BLaER1 treated with 17β-estradiol and CSF1 and Interleukin-3, amounts not matched to agents 10 nM and 100 nM (cell line): ENCODE data around the gene LDLRAD3.

Experiments used
- H3K27ac ChIP-seq, 11 experiments: shearing (Covaris generic); formaldehyde crosslinking; 2 replicates each; pipeline ENCODE4 v1.8.1; 2022
- H3K27me3 ChIP-seq, 11 experiments: shearing (Covaris generic); formaldehyde crosslinking; 2 replicates each; pipeline ENCODE4 v1.8.1; 2022
- H3K36me3 ChIP-seq, 11 experiments: shearing (Covaris generic); formaldehyde crosslinking; 2 replicates each; pipeline ENCODE4 v1.8.1; 2022
- H3K4me1 ChIP-seq, 10 experiments: shearing (Covaris generic); formaldehyde crosslinking; 2 replicates each; pipeline ENCODE4 v1.8.1; 2022
- H3K4me2 ChIP-seq, 11 experiments: shearing (Covaris generic); formaldehyde crosslinking; 2 replicates each; pipeline ENCODE4 v1.8.1; 2022
- H3K4me3 ChIP-seq, 10 experiments: shearing (Covaris generic); formaldehyde crosslinking; 2 replicates each; pipeline ENCODE4 v1.8.1; 2022
- H3K9ac ChIP-seq, 11 experiments: shearing (Covaris generic); formaldehyde crosslinking; 2 replicates each; pipeline ENCODE4 v1.8.1; 2022
- H3K9me3 ChIP-seq, 11 experiments: shearing (Covaris generic); formaldehyde crosslinking; replicated peaks in 1 of 11; 2 replicates each; pipeline ENCODE4 v1.8.1; 2022
- H4K20me1 ChIP-seq, 11 experiments: shearing (Covaris generic); formaldehyde crosslinking; 2 replicates each; pipeline ENCODE4 v1.8.1; 2022
- Cebpa-rat ChIP-seq, 11 experiments: shearing (Covaris generic); IDR thresholded peaks; 2 replicates each; pipeline ENCODE4 v1.8.1; 2022

The LDLRAD3 gene

GRCh38 chr11:35968386-35969088, 24.7 kb downstream of the LDLRAD3 start:
- Histone ChIP-seq H3K9me3 (peaks cover 14 to 71% (median 63%) of the 10 kb centered on the region in 11 experiments), H4K20me1 (peaks cover 0 to 20% (median 0%) of the 10 kb centered on the region in 11 experiments; a peak in 3 of 22 replicates), H3K36me3 (peaks cover 1 to 49% (median 27%) of the 10 kb centered on the region in 11 experiments; a peak in 19 of 22 replicates), H3K4me1 (peaks cover 57 to 91% (median 70%) of the 10 kb centered on the region in 10 experiments), H3K4me2 (peak overlapping the region; percentile 38 to 87 (median 76)), H3K27me3 (no peaks in the 10 kb centered on the region), H3K4me3 (peak overlapping the region in 3 of 10 experiments; percentile 14 to 23 (median 22); a peak in 4 of 20 replicates), H3K9ac (peak overlapping the region in 5 of 11 experiments; percentile 10 to 59 (median 43); a peak in 10 of 22 replicates), H3K27ac (peak overlapping the region in 9 of 11 experiments; percentile 10 to 67 (median 46); a peak in 15 of 22 replicates)
- peak in 1 of 11 experiments; percentile 32; a peak in 1 of 22 replicates for TF ChIP-seq Cebpa-rat (IDR thresholded peaks at IDR 0.05)

GRCh38 chr11:35969089-35970042, 25.5 kb downstream of the LDLRAD3 start:
- peaks cover 9 to 71% (median 63%) of the 10 kb centered on the region in 11 experiments for H3K9me3 ChIP-seq
- peak overlapping the region in 10 of 11 experiments; percentile 5 to 67 (median 44); a peak in 15 of 22 replicates for H3K27ac ChIP-seq
- H4K20me1 ChIP-seq = peaks cover 0 to 20% (median 0%) of the 10 kb centered on the region in 11 experiments; a peak in 3 of 22 replicates
- peak overlapping the region in 5 of 11 experiments; percentile 10 to 59 (median 43); a peak in 10 of 22 replicates for H3K9ac ChIP-seq
- no peak for TF ChIP-seq Cebpa-rat (IDR thresholded peaks at IDR 0.05)
- H3K4me1 ChIP-seq = peaks cover 57 to 91% (median 65%) of the 10 kb centered on the region in 10 experiments
- peak overlapping the region; percentile 38 to 87 (median 76) for H3K4me2 ChIP-seq
- peaks cover 0 to 46% (median 21%) of the 10 kb centered on the region in 11 experiments; a peak in 20 of 22 replicates for H3K36me3 ChIP-seq
- H3K27me3 ChIP-seq = no peaks in the 10 kb centered on the region
- peak overlapping the region in 3 of 10 experiments; percentile 13 to 23 (median 22); a peak in 3 of 20 replicates for H3K4me3 ChIP-seq

GRCh38 chr11:35970445-35970844, 26.6 kb downstream of the LDLRAD3 start:
- no peak for TF ChIP-seq Cebpa-rat (IDR thresholded peaks at IDR 0.05)
- Histone ChIP-seq H3K27me3 (no peaks in the 10 kb centered on the region), H3K9me3 (peaks cover 14 to 78% (median 69%) of the 10 kb centered on the region in 11 experiments), H3K4me3 (no peak overlapping the region), H3K36me3 (peaks cover 6 to 56% (median 31%) of the 10 kb centered on the region in 11 experiments; a peak in 20 of 22 replicates), H3K4me1 (peaks cover 46 to 89% (median 54%) of the 10 kb centered on the region in 10 experiments), H4K20me1 (peaks cover 0 to 20% (median 0%) of the 10 kb centered on the region in 11 experiments; a peak in 4 of 22 replicates), H3K27ac (peak overlapping the region in 1 of 11 experiments; percentile 60; a peak in 1 of 22 replicates), H3K4me2 (peak overlapping the region in 7 of 11 experiments; percentile 57 to 87 (median 76); a peak in 11 of 22 replicates), H3K9ac (no peak overlapping the region; a peak in 1 of 22 replicates)

GRCh38 chr11:35971841-35972422, 28.1 kb downstream of the LDLRAD3 start:
- Histone ChIP-seq H3K9ac (no peak overlapping the region), H3K4me1 (peaks cover 36 to 78% (median 41%) of the 10 kb centered on the region in 10 experiments), H3K9me3 (peaks cover 16 to 83% (median 70%) of the 10 kb centered on the region in 11 experiments), H3K36me3 (peaks cover 9 to 71% (median 32%) of the 10 kb centered on the region in 11 experiments), H3K4me3 (no peak overlapping the region), H3K4me2 (peak overlapping the region in 3 of 11 experiments; percentile 1 to 12 (median 11); a peak in 1 of 22 replicates), H3K27me3 (no peaks in the 10 kb centered on the region), H3K27ac (no peak overlapping the region), H4K20me1 (peaks cover 0 to 20% (median 0%) of the 10 kb centered on the region in 11 experiments; a peak in 5 of 22 replicates)
- no peak for TF ChIP-seq Cebpa-rat (IDR thresholded peaks at IDR 0.05)

GRCh38 chr11:35974882-35975589, 31.2 kb downstream of the LDLRAD3 start:
- Histone ChIP-seq H3K27me3 (no peaks in the 10 kb centered on the region), H3K4me3 (no peak overlapping the region), H3K9ac (no peak overlapping the region), H3K27ac (no peak overlapping the region), H3K4me1 (peaks cover 5 to 77% (median 20%) of the 10 kb centered on the region in 10 experiments), H4K20me1 (peaks cover 0 to 33% (median 0%) of the 10 kb centered on the region in 11 experiments; a peak in 5 of 22 replicates), H3K36me3 (peaks cover 13 to 66% (median 32%) of the 10 kb centered on the region in 11 experiments), H3K4me2 (peak overlapping the region in 2 of 11 experiments; percentile 45 to 59; a peak in 5 of 22 replicates), H3K9me3 (peaks cover 18 to 75% (median 63%) of the 10 kb centered on the region in 11 experiments)
- TF ChIP-seq Cebpa-rat (IDR thresholded peaks at IDR 0.05) = no peak

- Histone ChIP-seq H3K27ac (no peak overlapping the region), H3K36me3 (peaks cover 13 to 57% (median 30%) of the 10 kb centered on the region in 11 experiments), H3K4me2 (peak overlapping the region in 3 of 11 experiments; percentile 6 to 24 (median 10); a peak in 2 of 22 replicates), H3K9ac (no peak overlapping the region), H4K20me1 (peaks cover 0 to 40% (median 0%) of the 10 kb centered on the region in 11 experiments; a peak in 3 of 22 replicates), H3K4me1 (peaks cover 12 to 87% (median 23%) of the 10 kb centered on the region in 10 experiments), H3K9me3 (peaks cover 18 to 62% (median 52%) of the 10 kb centered on the region in 11 experiments), H3K27me3 (no peaks in the 10 kb centered on the region), H3K4me3 (no peak overlapping the region)
- no peak for TF ChIP-seq Cebpa-rat (IDR thresholded peaks at IDR 0.05)
Observed at GRCh38 chr11:35976434-35976833, 32.6 kb downstream of the LDLRAD3 start.

- peaks cover 13 to 57% (median 38%) of the 10 kb centered on the region in 11 experiments for H3K36me3 ChIP-seq
- no peak for TF ChIP-seq Cebpa-rat (IDR thresholded peaks at IDR 0.05)
Observed at GRCh38 chr11:35978183-35978582, 34.3 kb downstream of the LDLRAD3 start.

More at GRCh38 chr11:35978183-35978582, 34.3 kb downstream of the LDLRAD3 start:
- no peak overlapping the region for H3K4me3 ChIP-seq
- peaks cover 18 to 87% (median 29%) of the 10 kb centered on the region in 10 experiments for H3K4me1 ChIP-seq
- no peak overlapping the region; a peak in 1 of 22 replicates for H3K27ac ChIP-seq
- H3K9ac ChIP-seq = no peak overlapping the region
- H3K27me3 ChIP-seq = no peaks in the 10 kb centered on the region
- peaks cover 18 to 58% (median 43%) of the 10 kb centered on the region in 11 experiments for H3K9me3 ChIP-seq
- peak overlapping the region in 4 of 11 experiments; percentile 9 to 40 (median 25); a peak in 5 of 22 replicates for H3K4me2 ChIP-seq
- peaks cover 0 to 45% (median 4%) of the 10 kb centered on the region in 11 experiments; a peak in 4 of 22 replicates for H4K20me1 ChIP-seq
